LoVo (cell line): ENCODE data around the gene AGAP1.
"Not testable (repeated sequence)": the region's sequence is repeated elsewhere in the genome, so short reads cannot be mapped to it uniquely, and the experiment has no call there.

Experiments
- DNase-seq: peaks from one replicate; pipeline ENCODE4 v3.0.0-alpha.2; 2016; ENCODE audit warnings: low spot score

AGAP1 gene

GRCh38 chr2:236073867-236074655 is 580.2 kb downstream of the AGAP1 start:
- no peak for DNase-seq

- DNase-seq, result no peak
Measured at GRCh38 chr2:236075802-236076201, 582.0 kb downstream of the AGAP1 start.

- peak; percentile 93 for DNase-seq
Measured at GRCh38 chr2:236078297-236079255, 584.7 kb downstream of the AGAP1 start.

GRCh38 chr2:236080412-236080811 is 586.6 kb downstream of the AGAP1 start:
- DNase-seq, result no peak

- no peak for DNase-seq
Measured at GRCh38 chr2:236081171-236081570, 587.3 kb downstream of the AGAP1 start.

- no peak for DNase-seq
Measured at GRCh38 chr2:236082061-236082460, 588.2 kb downstream of the AGAP1 start.

- no peak for DNase-seq
Measured at GRCh38 chr2:236083934-236084333, 590.1 kb downstream of the AGAP1 start.

- no peak for DNase-seq
Measured at GRCh38 chr2:236085211-236085610, 591.4 kb downstream of the AGAP1 start.

GRCh38 chr2:236085647-236086046 is 591.8 kb downstream of the AGAP1 start:
- DNase-seq, result no peak

- no peak for DNase-seq
Measured at GRCh38 chr2:236086403-236086970, 592.6 kb downstream of the AGAP1 start.

- no peak for DNase-seq
Measured at GRCh38 chr2:236086971-236087465, 593.2 kb downstream of the AGAP1 start.

GRCh38 chr2:236088368-236089057 is 594.7 kb downstream of the AGAP1 start:
- DNase-seq, result no peak

GRCh38 chr2:236089271-236090026 is 595.6 kb downstream of the AGAP1 start:
- no peak for DNase-seq

GRCh38 chr2:236090027-236090382 is 596.2 kb downstream of the AGAP1 start:
- no peak for DNase-seq

- not testable (repeated sequence) for DNase-seq
Measured at GRCh38 chr2:236090826-236091225, 597.0 kb downstream of the AGAP1 start.

GRCh38 chr2:236092714-236093113 is 598.9 kb downstream of the AGAP1 start:
- DNase-seq, result no peak

GRCh38 chr2:236093134-236093533 is 599.3 kb downstream of the AGAP1 start:
- no peak for DNase-seq

GRCh38 chr2:236095504-236095903 is 601.7 kb downstream of the AGAP1 start:
- no peak for DNase-seq

- DNase-seq, result no peak
Measured at GRCh38 chr2:236101311-236101950, 607.6 kb downstream of the AGAP1 start.

- DNase-seq, result no peak
Measured at GRCh38 chr2:236102971-236103370, 609.1 kb downstream of the AGAP1 start.

GRCh38 chr2:236103981-236104380 is 610.1 kb downstream of the AGAP1 start:
- no peak for DNase-seq
